CD4-positive, alpha-beta memory T cell (primary cell): ENCODE data around the gene ZNF516. TPM values are rescaled to one million over a fixed set of nuclear protein-coding genes. Genes with fewer than 3 reads are reported as not detected.
A peak's percentile ranks its signal among the peaks of the same experiment; 100 is the strongest.

Source experiments
- CTCF ChIA-PET: fragments of 350-600 bp; sonication (Branson Sonifier 250); formaldehyde crosslinking; loops from one replicate; lab custom pipeline; 2021; ENCODE audit warnings: inconsistent platforms; ENCODE audit not compliant: partially characterized antibody; lab: Charles Lee
- POLR2A ChIA-PET: fragments of 350-600 bp; sonication (Branson Sonifier 250); formaldehyde crosslinking; loops from one replicate; lab custom pipeline; 2021; ENCODE audit not compliant: partially characterized antibody; lab: Charles Lee
- DNase-seq, 5 donors: peaks; one replicate each; pipeline versions ENCODE4 v3.0.0 to v3.0.0-alpha.2; 2020 to 2022; ENCODE audit warnings: mixed read lengths in 1 of 5
- H3K27ac ChIP-seq: one replicate; pipeline ENCODE4 v1.7.0; 2013; ENCODE audit warnings: low read depth, low read length
- H3K27me3 ChIP-seq: 2 replicates; pipeline ENCODE4 v1.7.0; 2013; ENCODE audit warnings: mild to moderate bottlenecking, low read length, moderate library complexity; ENCODE audit not compliant: insufficient read depth
- H3K36me3 ChIP-seq: 2 replicates; pipeline ENCODE4 v1.7.0; 2013; ENCODE audit warnings: mild to moderate bottlenecking, low read length, moderate library complexity; ENCODE audit not compliant: insufficient read depth
- H3K4me1 ChIP-seq: 2 replicates; pipeline ENCODE4 v1.7.0; 2013; ENCODE audit warnings: mild to moderate bottlenecking, low read length, moderate library complexity; ENCODE audit not compliant: insufficient read depth
- H3K4me3 ChIP-seq, 2 donors: one replicate each; pipeline ENCODE4 v1.7.0; 2013; ENCODE audit warnings: low read length in 2 of 2, mild to moderate bottlenecking in 1 of 2
- H3K9me3 ChIP-seq, 2 donors: one replicate each; pipeline ENCODE4 v1.7.0; 2013; ENCODE audit warnings: low read length in 2 of 2, control low read depth in 1 of 2; ENCODE audit not compliant: control insufficient read depth in 1 of 2
- H3K27ac Mint-ChIP-seq, 7 donors: one replicate each; pipeline ENCODE4 v1.8.0; 2020 to 2021; ENCODE audit warnings: mixed read lengths in 7 of 7, mild to moderate bottlenecking in 6 of 7, inconsistent platforms in 3 of 7, moderate library complexity in 3 of 7
- H3K27me3 Mint-ChIP-seq, 2 donors: one replicate each; pipeline ENCODE4 v1.8.0; 2020 to 2021; ENCODE audit warnings: mixed read lengths in 2 of 2
- H3K36me3 Mint-ChIP-seq, 2 donors: one replicate each; pipeline ENCODE4 v1.8.0; 2020 to 2021; ENCODE audit warnings: mixed read lengths in 2 of 2, inconsistent platforms in 1 of 2, mild to moderate bottlenecking in 1 of 2
- H3K4me1 Mint-ChIP-seq, 4 donors: one replicate each; pipeline ENCODE4 v1.8.0; 2020 to 2021; ENCODE audit warnings: mixed read lengths in 4 of 4, mild to moderate bottlenecking in 1 of 4
- H3K4me3 Mint-ChIP-seq, 8 donors: one replicate each; pipeline ENCODE4 v1.8.0; 2020 to 2021; ENCODE audit warnings: mixed read lengths in 8 of 8, mild to moderate bottlenecking in 7 of 8, moderate library complexity in 6 of 8, inconsistent platforms in 3 of 8
- H3K9me3 Mint-ChIP-seq, 8 donors: one replicate each; pipeline ENCODE4 v1.8.0; 2020 to 2021; ENCODE audit warnings: mixed read lengths in 8 of 8, mild to moderate bottlenecking in 5 of 8, inconsistent platforms in 3 of 8, moderate library complexity in 1 of 8
- intact Hi-C: fragments of 100-400 bp; cut with micrococcal nuclease; formaldehyde crosslinking; loops from one replicate; pipeline ENCODE4 v1.15.1; 2023
- polyA plus RNA-seq, 2 donors: library from polyadenylated mRNA; unstranded; fragments of 300-500 nt; fragmentation: Illumina TruSeq; gene quantifications; one replicate each; pipeline ENCODE4 v1.2.3, GENCODE V29; 2021
- total RNA-seq, 2 experiments: library from RNA; stranded (reverse); gene quantifications; one replicate each; pipeline ENCODE4 v1.2.3, GENCODE V29; 2021

Gene ZNF516
- total and polyA plus RNA-seq, 4 experiments from 2014 or later: 0.25 to 9.9 (median 4.9) TPM

- Histone ChIP-seq H3K4me1 (peaks cover under 1% of the 10 kb centered on the region), H3K9me3 (no peaks in the 10 kb centered on the region), H3K27ac (no peak overlapping the region), H3K27me3 (no peaks in the 10 kb centered on the region), H3K4me3 (no peak overlapping the region), H3K36me3 (no peaks in the 10 kb centered on the region)
- Mint-ChIP-seq H3K9me3 (peaks cover 0 to 2% (median 0%) of the 10 kb centered on the region in 8 donors), H3K4me3 (no peak overlapping the region), H3K27me3 (peaks cover 2 to 4% of the 10 kb centered on the region in 2 donors), H3K36me3 (peaks cover 0 to 5% of the 10 kb centered on the region in 2 donors), H3K4me1 (peaks cover 2 to 13% (median 4%) of the 10 kb centered on the region in 4 donors), H3K27ac (no peak overlapping the region)
- intact Hi-C loops: no loop called here
- ChIA-PET POLR2A (no interaction called here), CTCF (no interaction called here)
- DNase-seq: no peak
These were observed 32.7 kb downstream of the ZNF516 start for GRCh38 chr18:76462326-76462694.

- Histone ChIP-seq H3K9me3 (no peaks in the 10 kb centered on the region), H3K27ac (no peak overlapping the region), H3K4me1 (no peaks in the 10 kb centered on the region), H3K4me3 (no peak overlapping the region), H3K36me3 (no peaks in the 10 kb centered on the region), H3K27me3 (no peaks in the 10 kb centered on the region)
- no peak for DNase-seq
- Mint-ChIP-seq H3K4me3 (no peak overlapping the region), H3K27me3 (peaks cover 2 to 3% of the 10 kb centered on the region in 2 donors), H3K36me3 (peaks cover 0 to 5% of the 10 kb centered on the region in 2 donors), H3K9me3 (peaks cover 0 to 2% (median 0%) of the 10 kb centered on the region in 8 donors), H3K4me1 (peaks cover 1 to 11% (median 3%) of the 10 kb centered on the region in 4 donors), H3K27ac (peak overlapping the region in 1 of 7 donors; percentile 23)
- ChIA-PET POLR2A (no interaction called here), CTCF (no interaction called here)
- intact Hi-C loops: no loop called here
These were observed 33.2 kb downstream of the ZNF516 start for GRCh38 chr18:76461692-76462325.

- peaks cover 0 to 7% (median under 1%) of the 10 kb centered on the region in 4 donors for H3K4me1 Mint-ChIP-seq
- Histone ChIP-seq H3K4me3 (no peak overlapping the region), H3K27me3 (no peaks in the 10 kb centered on the region), H3K9me3 (no peaks in the 10 kb centered on the region), H3K36me3 (no peaks in the 10 kb centered on the region), H3K27ac (no peak overlapping the region), H3K4me1 (no peaks in the 10 kb centered on the region)
- ChIA-PET CTCF (no interaction called here), POLR2A (no interaction called here)
- H3K36me3 Mint-ChIP-seq: peaks cover 0 to 5% of the 10 kb centered on the region in 2 donors
- no peak overlapping the region for H3K27ac Mint-ChIP-seq
- intact Hi-C loops: no loop called here
- peaks cover 2 to 3% of the 10 kb centered on the region in 2 donors for H3K27me3 Mint-ChIP-seq
- peaks cover 0 to 2% (median 0%) of the 10 kb centered on the region in 8 donors for H3K9me3 Mint-ChIP-seq
- no peak for DNase-seq
- no peak overlapping the region for H3K4me3 Mint-ChIP-seq
These were observed 33.9 kb downstream of the ZNF516 start for GRCh38 chr18:76461148-76461547.

GRCh38 chr18:76460482-76460881 is 34.6 kb downstream of the ZNF516 start:
- Mint-ChIP-seq H3K27ac (peak overlapping the region in 1 of 7 donors; percentile 43), H3K36me3 (peaks cover 0 to 5% of the 10 kb centered on the region in 2 donors), H3K4me3 (no peak overlapping the region), H3K4me1 (peaks cover 0 to 7% (median under 1%) of the 10 kb centered on the region in 4 donors), H3K27me3 (peaks cover 2 to 3% of the 10 kb centered on the region in 2 donors), H3K9me3 (peaks cover 0 to 2% (median 0%) of the 10 kb centered on the region in 8 donors)
- no peaks in the 10 kb centered on the region for H3K9me3 ChIP-seq
- intact Hi-C loops: no loop called here
- no peak for DNase-seq
- CTCF ChIA-PET: no interaction called here
- POLR2A ChIA-PET: no interaction called here
- H3K27me3 ChIP-seq: no peaks in the 10 kb centered on the region
- no peak overlapping the region for H3K4me3 ChIP-seq
- H3K27ac ChIP-seq: no peak overlapping the region
- no peaks in the 10 kb centered on the region for H3K4me1 ChIP-seq
- no peaks in the 10 kb centered on the region for H3K36me3 ChIP-seq

GRCh38 chr18:76459687-76460350 is 35.2 kb downstream of the ZNF516 start:
- Histone ChIP-seq H3K4me1 (no peaks in the 10 kb centered on the region), H3K4me3 (no peak overlapping the region), H3K36me3 (no peaks in the 10 kb centered on the region), H3K9me3 (no peaks in the 10 kb centered on the region), H3K27me3 (no peaks in the 10 kb centered on the region), H3K27ac (no peak overlapping the region)
- DNase-seq: no peak
- POLR2A ChIA-PET: no interaction called here
- Mint-ChIP-seq H3K4me3 (no peak overlapping the region), H3K27me3 (peaks cover 2 to 3% of the 10 kb centered on the region in 2 donors), H3K9me3 (peaks cover 0 to 2% (median 0%) of the 10 kb centered on the region in 8 donors), H3K27ac (no peak overlapping the region), H3K4me1 (peaks cover 0 to 7% (median under 1%) of the 10 kb centered on the region in 4 donors), H3K36me3 (peaks cover 0 to 5% of the 10 kb centered on the region in 2 donors)
- intact Hi-C loops: no loop called here
- CTCF ChIA-PET: no interaction called here

GRCh38 chr18:76459312-76459686 is 35.7 kb downstream of the ZNF516 start:
- POLR2A ChIA-PET: no interaction called here
- peaks cover 0 to 7% (median under 1%) of the 10 kb centered on the region in 4 donors for H3K4me1 Mint-ChIP-seq
- no peak overlapping the region for H3K4me3 Mint-ChIP-seq
- CTCF ChIA-PET: no interaction called here
- H3K27me3 Mint-ChIP-seq: peaks cover 2 to 3% of the 10 kb centered on the region in 2 donors
- H3K36me3 Mint-ChIP-seq: peaks cover 0 to 5% of the 10 kb centered on the region in 2 donors
- Histone ChIP-seq H3K27ac (no peak overlapping the region), H3K4me1 (no peaks in the 10 kb centered on the region), H3K36me3 (no peaks in the 10 kb centered on the region), H3K9me3 (no peaks in the 10 kb centered on the region), H3K4me3 (no peak overlapping the region), H3K27me3 (no peaks in the 10 kb centered on the region)
- intact Hi-C loops: no loop called here
- H3K9me3 Mint-ChIP-seq: peaks cover 0 to 2% (median 0%) of the 10 kb centered on the region in 8 donors
- H3K27ac Mint-ChIP-seq: no peak overlapping the region
- DNase-seq: no peak

GRCh38 chr18:76458522-76459311 is 36.3 kb downstream of the ZNF516 start:
- no peaks in the 10 kb centered on the region for H3K4me1 ChIP-seq
- H3K9me3 ChIP-seq: no peaks in the 10 kb centered on the region
- peaks cover 0 to 7% (median under 1%) of the 10 kb centered on the region in 4 donors for H3K4me1 Mint-ChIP-seq
- peaks cover 0 to 5% of the 10 kb centered on the region in 2 donors for H3K36me3 Mint-ChIP-seq
- H3K27me3 ChIP-seq: no peaks in the 10 kb centered on the region
- CTCF ChIA-PET: no interaction called here
- POLR2A ChIA-PET: no interaction called here
- peaks cover 0 to 2% (median 0%) of the 10 kb centered on the region in 8 donors for H3K9me3 Mint-ChIP-seq
- H3K27me3 Mint-ChIP-seq: peaks cover 2 to 6% of the 10 kb centered on the region in 2 donors
- H3K27ac Mint-ChIP-seq: no peak overlapping the region
- no peaks in the 10 kb centered on the region for H3K36me3 ChIP-seq
- no peak overlapping the region for H3K4me3 ChIP-seq
- intact Hi-C loops: no loop called here
- H3K4me3 Mint-ChIP-seq: no peak overlapping the region
- H3K27ac ChIP-seq: no peak overlapping the region
- DNase-seq: no peak
